Endodermal cell (in vitro differentiated cells): Measurements from ENCODE around the gene RAB9B. TPM values are rescaled to one million over a fixed set of nuclear protein-coding genes. Genes with fewer than 3 reads are reported as not detected.

Source experiments
- DNase-seq: peaks from one replicate; pipeline ENCODE4 v3.0.0-alpha.2; 2017
- H3K27ac ChIP-seq: 2 replicates; pipeline ENCODE4 v1.5.1; 2013; ENCODE audit warnings: mild to moderate bottlenecking, low read depth, low read length, moderate library complexity
- H3K27me3 ChIP-seq: 2 replicates; pipeline ENCODE4 v1.6.1; 2013; ENCODE audit warnings: mild to moderate bottlenecking, low read length, moderate library complexity; ENCODE audit not compliant: insufficient read depth, control insufficient read depth, poor library complexity, severe bottlenecking
- H3K36me3 ChIP-seq: 2 replicates; pipeline ENCODE4 v1.7.0; 2013; ENCODE audit warnings: mild to moderate bottlenecking, low read length, moderate library complexity; ENCODE audit not compliant: control insufficient read depth, insufficient read depth
- H3K4me1 ChIP-seq: one replicate; pipeline ENCODE4 v1.7.0; 2013; ENCODE audit warnings: low read length; ENCODE audit not compliant: control insufficient read depth, insufficient read depth
- H3K4me3 ChIP-seq: 2 replicates; pipeline ENCODE4 v1.5.1; 2013; ENCODE audit warnings: mild to moderate bottlenecking, low read length, moderate library complexity
- H3K9ac ChIP-seq: 2 replicates; pipeline ENCODE4 v1.6.1; 2013; ENCODE audit warnings: mild to moderate bottlenecking, low read length, moderate library complexity; ENCODE audit not compliant: poor library complexity, severe bottlenecking; ENCODE audit errors: extremely low read depth
- H3K9me3 ChIP-seq: 2 replicates; pipeline ENCODE4 v1.6.1; 2013; ENCODE audit warnings: mild to moderate bottlenecking, low read length, moderate library complexity; ENCODE audit not compliant: control insufficient read depth
- H3K27ac Mint-ChIP-seq: 2 replicates; pipeline ENCODE4 v1.8.0; 2020; ENCODE audit warnings: mixed read lengths
- H3K27me3 Mint-ChIP-seq: 2 replicates; pipeline ENCODE4 v1.8.0; 2021; ENCODE audit warnings: mild to moderate bottlenecking, mixed read lengths; ENCODE audit not compliant: insufficient read depth
- H3K36me3 Mint-ChIP-seq: 2 replicates; pipeline ENCODE4 v1.8.0; 2020; ENCODE audit warnings: low read depth, mixed read lengths
- H3K4me1 Mint-ChIP-seq: 2 replicates; pipeline ENCODE4 v1.8.0; 2020; ENCODE audit warnings: mixed read lengths
- H3K4me3 Mint-ChIP-seq: 2 replicates; pipeline ENCODE4 v1.8.0; 2020; ENCODE audit warnings: mild to moderate bottlenecking, moderate library complexity, mixed read lengths
- H3K9me3 Mint-ChIP-seq: 2 replicates; pipeline ENCODE4 v1.8.0; 2020; ENCODE audit warnings: mild to moderate bottlenecking, mixed read lengths
- CTCF ChIP-seq: fragments of 200-600 bp; sonication (generic); conservative IDR thresholded peaks from 2 replicates; pipeline ENCODE4 v1.5.0; 2021; ENCODE audit warnings: antibody characterized with exemption, mild to moderate bottlenecking
- WGBS, 2 experiments: methylation state at CpG; one replicate each; pipeline versions ENCODE4 v1.1.5 to v1.1.7; 2013; ENCODE audit warnings: missing lambda C conversion rate in 2 of 2, mixed read lengths in 1 of 2; ENCODE audit not compliant: insufficient coverage in 1 of 2, insufficient read length in 1 of 2; 5-methylcytosine and 5-hydroxymethylcytosine counted together
- total RNA-seq, 2 donors: library from RNA; stranded (reverse); fragmentation: NEBNext Ultra II Directional in 1 of 2; extraction: Animal tissue kit (Norgen Biotek cat#: 25700) in 1 of 2; gene quantifications; 2 replicates in 1 of 2; 3 replicates in 1 of 2; pipeline ENCODE4 v1.2.1, GENCODE V29; 2021

Gene RAB9B
- total RNA-seq, 2 donors from 2014 or later: 0.42 to 0.64 TPM

- DNase-seq: no peak
- no peak overlapping the region for H3K27ac ChIP-seq
- no peaks in the 10 kb centered on the region for H3K36me3 Mint-ChIP-seq
- no peaks in the 10 kb centered on the region for H3K27me3 ChIP-seq
- no peaks in the 10 kb centered on the region for H3K36me3 ChIP-seq
- H3K4me1 Mint-ChIP-seq: no peaks in the 10 kb centered on the region
- H3K4me3 Mint-ChIP-seq: no peak overlapping the region
- H3K4me1 ChIP-seq: no peaks in the 10 kb centered on the region
- no peak overlapping the region for H3K27ac Mint-ChIP-seq
- TF ChIP-seq CTCF: no peak
- peaks cover 22% of the 10 kb centered on the region for H3K27me3 Mint-ChIP-seq
- no peaks in the 10 kb centered on the region for H3K9me3 ChIP-seq
- no peak overlapping the region for H3K4me3 ChIP-seq
- peaks cover 12% of the 10 kb centered on the region for H3K9me3 Mint-ChIP-seq
- H3K9ac ChIP-seq: no peak overlapping the region
Measured at GRCh38 chrX:103861200-103861599, 29.1 kb upstream of the RAB9B start.

GRCh38 chrX:103849558-103849957, 17.5 kb upstream of the RAB9B start:
- no peak for TF ChIP-seq CTCF
- 68% methylated on average over 1 of the region's 1 CpG; no CpG with 5 or more reads in 1 of the 2 experiments for WGBS, 2 experiments
- peaks cover 23% of the 10 kb centered on the region for H3K27me3 Mint-ChIP-seq

GRCh38 chrX:103847174-103847870, 15.3 kb upstream of the RAB9B start:
- no peak overlapping the region for H3K9ac ChIP-seq
- H3K4me3 Mint-ChIP-seq: no peak overlapping the region
- no peaks in the 10 kb centered on the region for H3K4me1 ChIP-seq
- no peak overlapping the region for H3K4me3 ChIP-seq
- H3K36me3 Mint-ChIP-seq: no peaks in the 10 kb centered on the region
- no peaks in the 10 kb centered on the region for H3K9me3 Mint-ChIP-seq
- DNase-seq: no peak
- WGBS, 2 experiments: 87% methylated on average over 5 of the region's 5 CpGs; no CpG with 5 or more reads in 1 of the 2 experiments
- no peak overlapping the region for H3K27ac Mint-ChIP-seq
- H3K27ac ChIP-seq: no peak overlapping the region
- H3K27me3 Mint-ChIP-seq: peaks cover 16% of the 10 kb centered on the region
- no peaks in the 10 kb centered on the region for H3K4me1 Mint-ChIP-seq
- no peaks in the 10 kb centered on the region for H3K9me3 ChIP-seq
- H3K27me3 ChIP-seq: no peaks in the 10 kb centered on the region
- no peak for TF ChIP-seq CTCF
- no peaks in the 10 kb centered on the region for H3K36me3 ChIP-seq

More at GRCh38 chrX:103849558-103849957, 17.5 kb upstream of the RAB9B start:
- no peak overlapping the region for H3K27ac Mint-ChIP-seq
- H3K27me3 ChIP-seq: no peaks in the 10 kb centered on the region
- no peak overlapping the region for H3K9ac ChIP-seq
- no peaks in the 10 kb centered on the region for H3K36me3 ChIP-seq
- no peaks in the 10 kb centered on the region for H3K4me1 Mint-ChIP-seq
- H3K4me1 ChIP-seq: no peaks in the 10 kb centered on the region
- H3K27ac ChIP-seq: no peak overlapping the region
- DNase-seq: no peak
- no peak overlapping the region for H3K4me3 ChIP-seq
- no peaks in the 10 kb centered on the region for H3K9me3 ChIP-seq
- H3K9me3 Mint-ChIP-seq: peaks cover 3% of the 10 kb centered on the region
- H3K4me3 Mint-ChIP-seq: no peak overlapping the region
- H3K36me3 Mint-ChIP-seq: no peaks in the 10 kb centered on the region
